Measurements from ENCODE around the gene CIART.
A peak's percentile ranks its signal among the peaks of the same experiment; 100 is the strongest.
"Not testable (repeated sequence)": the region's sequence is repeated elsewhere in the genome, so short reads cannot be mapped to it uniquely, and the experiment has no call there.

CIART gene, protein sequence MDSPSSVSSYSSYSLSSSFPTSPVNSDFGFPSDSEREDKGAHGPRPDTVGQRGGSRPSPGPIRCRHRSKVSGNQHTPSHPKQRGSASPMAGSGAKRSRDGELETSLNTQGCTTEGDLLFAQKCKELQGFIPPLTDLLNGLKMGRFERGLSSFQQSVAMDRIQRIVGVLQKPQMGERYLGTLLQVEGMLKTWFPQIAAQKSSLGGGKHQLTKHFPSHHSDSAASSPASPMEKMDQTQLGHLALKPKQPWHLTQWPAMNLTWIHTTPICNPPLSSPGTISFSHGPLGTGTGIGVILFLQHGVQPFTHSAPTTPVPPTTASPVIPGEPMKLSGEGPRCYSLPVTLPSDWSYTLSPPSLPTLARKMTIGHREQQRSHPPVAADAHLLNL

GRCh38 chr1:150281758-150282557 lies at the start of gene CIART:
Gene CIART (plus strand): TSS chr1:150282554. CDS start chr1:150283268, 714 bp downstream.
- TF ChIP-seq, protein P1, sequence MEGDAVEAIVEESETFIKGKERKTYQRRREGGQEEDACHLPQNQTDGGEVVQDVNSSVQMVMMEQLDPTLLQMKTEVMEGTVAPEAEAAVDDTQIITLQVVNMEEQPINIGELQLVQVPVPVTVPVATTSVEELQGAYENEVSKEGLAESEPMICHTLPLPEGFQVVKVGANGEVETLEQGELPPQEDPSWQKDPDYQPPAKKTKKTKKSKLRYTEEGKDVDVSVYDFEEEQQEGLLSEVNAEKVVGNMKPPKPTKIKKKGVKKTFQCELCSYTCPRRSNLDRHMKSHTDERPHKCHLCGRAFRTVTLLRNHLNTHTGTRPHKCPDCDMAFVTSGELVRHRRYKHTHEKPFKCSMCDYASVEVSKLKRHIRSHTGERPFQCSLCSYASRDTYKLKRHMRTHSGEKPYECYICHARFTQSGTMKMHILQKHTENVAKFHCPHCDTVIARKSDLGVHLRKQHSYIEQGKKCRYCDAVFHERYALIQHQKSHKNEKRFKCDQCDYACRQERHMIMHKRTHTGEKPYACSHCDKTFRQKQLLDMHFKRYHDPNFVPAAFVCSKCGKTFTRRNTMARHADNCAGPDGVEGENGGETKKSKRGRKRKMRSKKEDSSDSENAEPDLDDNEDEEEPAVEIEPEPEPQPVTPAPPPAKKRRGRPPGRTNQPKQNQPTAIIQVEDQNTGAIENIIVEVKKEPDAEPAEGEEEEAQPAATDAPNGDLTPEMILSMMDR (IDR thresholded peaks at IDR 0.05; ENCODE audit: borderline replicate concordance, control extremely low read depth, extremely low read depth, insufficient read depth, missing control alignments) = no peak
- DNase-seq (ENCODE audit: low spot score) = peak; percentile 82
- in situ Hi-C loops (cut with MboI; ENCODE audit: low sequenced_read_pairs, unreplicated experiment) = no loop called here

- in situ Hi-C loops (cut with MboI; ENCODE audit: low sequenced_read_pairs, unreplicated experiment); DNase-seq (ENCODE audit: low spot score): not testable (repeated sequence)
These were observed 49.4 kb upstream of the CIART start for GRCh38 chr1:150232921-150233320.

DNA sequence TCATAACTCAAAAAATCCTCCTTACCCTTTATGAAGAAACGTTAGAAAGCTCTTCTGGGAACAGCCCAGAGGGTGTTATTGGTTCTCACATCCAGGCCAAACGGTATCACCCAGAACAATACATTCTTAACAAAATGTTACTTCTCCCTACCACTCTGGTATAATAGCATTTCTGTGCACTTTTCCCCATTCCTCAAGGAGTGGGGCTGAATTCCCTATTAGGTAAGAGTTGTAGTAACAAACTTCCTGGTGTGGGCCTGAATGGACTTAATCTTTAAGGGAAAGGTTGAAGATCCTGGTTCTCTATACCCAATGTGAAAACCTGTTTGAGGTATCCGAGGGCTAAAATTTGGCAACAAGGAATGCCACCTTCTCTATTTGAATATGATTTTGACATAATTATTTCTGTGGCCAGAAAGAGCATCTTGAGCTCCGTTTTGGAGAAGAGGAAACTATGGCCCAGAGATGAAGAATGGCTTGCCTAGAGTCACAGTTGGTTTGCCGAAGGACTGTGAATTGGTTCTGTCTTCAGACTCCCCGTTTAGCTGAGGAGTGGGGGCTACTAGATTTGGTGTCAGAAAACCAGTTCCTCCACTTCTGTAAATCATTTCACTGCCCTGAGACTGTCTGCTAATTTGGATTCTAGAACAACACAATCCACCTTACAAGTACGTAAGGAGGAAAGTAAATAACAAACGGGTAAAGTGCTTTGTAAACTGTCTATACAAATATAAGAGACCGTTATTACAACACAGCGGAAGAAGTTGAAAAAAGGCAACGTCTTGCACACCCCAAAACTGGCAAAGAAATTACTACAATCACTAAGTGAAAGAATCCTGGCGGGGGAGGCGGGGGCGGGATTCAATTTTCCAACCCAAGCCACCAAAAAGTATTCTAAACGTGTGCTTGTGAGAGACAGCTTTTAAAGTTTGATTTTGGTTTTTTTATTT lies 48.7 kb upstream of the CIART start:
- TF ChIP-seq, protein P1 (IDR thresholded peaks at IDR 0.05; ENCODE audit: borderline replicate concordance, control extremely low read depth, extremely low read depth, insufficient read depth, missing control alignments) = no peak
- no peak for DNase-seq (ENCODE audit: low spot score)
- in situ Hi-C loops (cut with MboI; ENCODE audit: low sequenced_read_pairs, unreplicated experiment) = no loop called here

- TF ChIP-seq, protein P1 (IDR thresholded peaks at IDR 0.05; ENCODE audit: borderline replicate concordance, control extremely low read depth, extremely low read depth, insufficient read depth, missing control alignments) = no peak
- in situ Hi-C loops (cut with MboI; ENCODE audit: low sequenced_read_pairs, unreplicated experiment) = no loop called here
- DNase-seq (ENCODE audit: low spot score) = no peak
These were observed 48.1 kb upstream of the CIART start for GRCh38 chr1:150234309-150234565.

GRCh38 chr1:150234566-150235293 lies 47.6 kb upstream of the CIART start:
- in situ Hi-C loops (cut with MboI; ENCODE audit: low sequenced_read_pairs, unreplicated experiment) = no loop called here
- peak; percentile 92 for DNase-seq (ENCODE audit: low spot score)

DNA sequence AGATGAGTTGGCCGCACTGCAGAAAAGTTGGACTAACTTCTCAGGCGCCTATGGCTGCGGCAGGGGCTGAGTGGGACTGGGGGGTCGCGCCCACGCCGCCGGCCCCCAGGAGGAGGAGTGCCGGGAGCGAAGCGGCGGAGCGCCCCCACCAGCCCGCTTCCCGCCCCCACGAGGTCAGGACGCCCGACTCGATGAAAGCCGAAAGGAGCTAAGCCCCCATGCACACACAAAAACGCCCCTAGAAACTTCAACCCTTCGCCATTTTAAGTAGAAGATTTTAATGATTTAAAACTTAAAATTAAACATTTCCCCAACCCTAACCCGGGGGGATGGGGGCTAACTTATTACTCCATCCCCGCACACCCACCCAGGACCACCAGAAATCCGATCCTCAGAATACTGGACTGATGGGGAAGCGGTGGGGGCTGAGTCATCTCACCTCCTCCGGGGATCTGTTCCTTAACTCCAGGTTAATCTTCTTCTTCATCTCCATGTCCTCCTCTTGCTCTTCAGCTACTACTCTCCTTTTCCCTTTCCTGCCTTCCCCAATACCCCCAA lies 47.0 kb upstream of the CIART start:
- TF ChIP-seq, protein P1 (IDR thresholded peaks at IDR 0.05; ENCODE audit: borderline replicate concordance, control extremely low read depth, extremely low read depth, insufficient read depth, missing control alignments) = peak; percentile 20
- in situ Hi-C loops (cut with MboI; ENCODE audit: low sequenced_read_pairs, unreplicated experiment) = no loop called here
- peak; percentile 36 for DNase-seq (ENCODE audit: low spot score)

More at GRCh38 chr1:150234566-150235293, 47.6 kb upstream of the CIART start:
- TF ChIP-seq, protein P1 (IDR thresholded peaks at IDR 0.05; ENCODE audit: borderline replicate concordance, control extremely low read depth, extremely low read depth, insufficient read depth, missing control alignments) = no peak
